NK-92 treated with Interleukin-12 subunit alpha and Interleukin-12 subunit beta, amount 100 ng/mL, for 24 hours (cell line): Measurements from ENCODE around the gene ENDOV.

Experiments used
- DNase-seq: peaks from one replicate; lab custom pipeline; 2025; lab: John Stamatoyannopoulos, UW

Gene ENDOV

GRCh38 chr17:80468242-80468641 is 53.3 kb downstream of the ENDOV start:
- no peak for DNase-seq

- DNase-seq = no peak
These were observed 54.0 kb downstream of the ENDOV start for GRCh38 chr17:80468781-80469493.

GRCh38 chr17:80469667-80470066 is 54.7 kb downstream of the ENDOV start:
- DNase-seq = no peak

- DNase-seq = no peak
These were observed 55.6 kb downstream of the ENDOV start for GRCh38 chr17:80470603-80471002.

GRCh38 chr17:80471922-80472321 is 57.0 kb downstream of the ENDOV start:
- DNase-seq = no peak

- no peak for DNase-seq
These were observed 58.0 kb downstream of the ENDOV start for GRCh38 chr17:80472996-80473395.

GRCh38 chr17:80473701-80474100 is 58.7 kb downstream of the ENDOV start:
- no peak for DNase-seq

- DNase-seq = no peak
These were observed 59.4 kb downstream of the ENDOV start for GRCh38 chr17:80474231-80474960.

- no peak for DNase-seq
These were observed 60.3 kb downstream of the ENDOV start for GRCh38 chr17:80474961-80475909.

GRCh38 chr17:80475910-80476876 is 61.2 kb downstream of the ENDOV start, which contains the start of gene NPTX1:
Gene NPTX1 (minus strand): TSS chr17:80476607. CDS start chr17:80476446, 161 bp downstream.
- no peak for DNase-seq

GRCh38 chr17:80476877-80477646 is 62.1 kb downstream of the ENDOV start:
- DNase-seq = no peak

- no peak for DNase-seq
These were observed 62.9 kb downstream of the ENDOV start for GRCh38 chr17:80477647-80478478.

GRCh38 chr17:80478487-80479245 is 63.7 kb downstream of the ENDOV start:
- no peak for DNase-seq

GRCh38 chr17:80479246-80479566 is 64.2 kb downstream of the ENDOV start:
- no peak for DNase-seq

GRCh38 chr17:80480248-80480647 is 65.3 kb downstream of the ENDOV start:
- no peak for DNase-seq

- DNase-seq = no peak
These were observed 66.5 kb downstream of the ENDOV start for GRCh38 chr17:80481284-80482057.

- DNase-seq = no peak
These were observed 67.0 kb downstream of the ENDOV start for GRCh38 chr17:80482058-80482318.

GRCh38 chr17:80482555-80483308 is 67.8 kb downstream of the ENDOV start:
- DNase-seq = no peak
